HG03064 (cell line): ENCODE results near the gene POC1B.

Source experiments
- ATAC-seq: cut with Tn5 transposase; IDR thresholded peaks from one replicate; pipeline ENCODE4 v1.9.1; 2021; ENCODE audit warnings: low read depth; ENCODE audit not compliant: unreplicated experiment

The POC1B gene

DNA sequence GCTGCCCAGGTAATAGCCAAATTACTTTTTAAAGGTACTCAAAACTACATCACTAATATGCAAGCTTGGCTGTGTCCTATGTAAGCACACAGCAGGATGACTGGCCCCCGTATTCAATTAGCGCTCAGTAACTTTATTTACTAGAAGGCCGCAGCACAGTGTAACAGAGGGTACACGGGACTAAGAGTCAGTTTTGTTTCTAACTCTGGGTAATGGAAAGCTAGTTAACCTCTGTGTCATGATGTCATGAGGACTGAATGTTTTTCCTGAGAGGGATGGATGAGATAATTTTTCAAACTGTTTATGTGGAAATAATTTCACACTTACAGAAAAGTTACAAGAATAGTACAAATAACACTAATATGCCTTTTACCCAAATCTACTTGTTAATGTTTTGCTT, 28.4 kb downstream of the POC1B start:
- ATAC-seq: no peak

- no peak for ATAC-seq
Measured at GRCh38 chr12:89497005-89497404, 28.8 kb downstream of the POC1B start.

GRCh38 chr12:89494411-89495231, 31.2 kb downstream of the POC1B start:
- no peak for ATAC-seq

- no peak for ATAC-seq
Measured at GRCh38 chr12:89493670-89494302, 32.1 kb downstream of the POC1B start.

GRCh38 chr12:89492883-89493282, 33.0 kb downstream of the POC1B start:
- ATAC-seq: no peak

DNA sequence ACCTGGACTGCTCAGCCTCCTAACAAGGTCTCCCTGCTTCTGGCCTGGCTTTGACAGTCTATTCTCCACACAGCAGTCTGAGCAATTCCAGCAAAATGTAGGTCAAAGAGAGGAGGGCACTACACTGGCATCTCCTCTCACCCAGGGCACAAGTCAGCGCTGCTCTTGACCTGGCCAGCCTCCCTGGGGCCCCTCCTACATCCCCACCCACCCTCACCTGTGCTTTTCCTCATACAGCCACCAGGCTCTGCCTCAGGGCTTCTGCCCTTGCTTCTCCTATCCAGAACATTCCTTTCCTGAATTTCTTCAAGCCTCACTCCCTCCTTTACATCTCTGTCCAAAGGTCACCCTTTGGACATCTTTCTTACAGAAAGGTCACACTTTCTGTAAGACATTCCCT, 34.9 kb downstream of the POC1B start:
- no peak for ATAC-seq

- ATAC-seq: no peak
Measured at GRCh38 chr12:89486264-89486663, 39.6 kb downstream of the POC1B start.

GRCh38 chr12:89484470-89484869, 41.4 kb downstream of the POC1B start:
- ATAC-seq: no peak

DNA sequence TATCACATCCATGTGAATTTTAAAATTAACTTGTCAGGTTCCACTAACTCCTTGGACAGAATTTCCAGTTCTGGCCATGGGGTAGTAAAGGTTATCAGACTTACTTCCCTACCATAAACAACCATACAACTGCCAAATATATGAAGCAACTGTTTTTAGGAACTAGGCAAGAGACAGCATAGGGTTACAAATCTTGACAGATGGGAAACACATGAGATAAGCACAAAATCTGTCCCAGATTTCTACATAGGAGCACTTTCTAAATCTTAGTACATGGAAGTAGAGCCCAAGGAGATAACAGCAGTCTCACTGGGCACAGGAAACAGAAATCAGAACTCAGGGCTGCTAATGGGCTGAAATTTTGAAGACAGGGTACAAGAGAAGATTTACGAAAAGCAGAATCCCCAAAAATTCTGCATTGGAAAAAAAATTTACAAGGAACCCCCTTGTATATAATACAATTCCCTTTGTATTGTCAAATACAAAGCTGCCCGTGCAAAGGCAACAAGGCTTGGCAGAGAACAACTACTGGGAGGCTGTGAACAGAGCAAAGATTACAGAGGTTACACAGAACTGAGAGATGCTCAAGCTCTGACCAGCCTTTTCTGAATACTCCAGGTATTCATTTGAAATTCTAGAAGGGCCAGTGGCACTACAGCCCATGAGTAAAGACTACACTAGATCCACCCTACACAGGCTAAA, 44.5 kb downstream of the POC1B start:
- ATAC-seq: no peak

DNA sequence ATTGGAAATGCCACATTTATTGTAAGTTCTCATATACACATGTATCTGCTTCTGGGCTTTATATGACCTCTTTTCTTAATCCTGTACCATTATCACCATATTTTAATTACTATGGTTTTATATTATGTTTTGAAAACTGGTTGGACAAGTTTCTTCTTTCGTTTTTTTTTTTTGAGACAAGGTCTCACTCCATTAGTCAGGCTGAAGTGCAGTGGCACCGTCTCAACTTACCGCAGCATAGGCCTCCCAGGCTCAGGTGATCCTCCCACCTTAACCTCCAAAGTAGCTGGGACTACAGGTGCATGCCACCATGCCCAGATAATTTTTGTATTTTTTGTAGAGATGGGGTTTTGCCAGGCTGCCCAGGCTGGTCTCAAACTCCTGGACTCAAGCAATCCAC, 45.9 kb downstream of the POC1B start:
- ATAC-seq: no peak

DNA sequence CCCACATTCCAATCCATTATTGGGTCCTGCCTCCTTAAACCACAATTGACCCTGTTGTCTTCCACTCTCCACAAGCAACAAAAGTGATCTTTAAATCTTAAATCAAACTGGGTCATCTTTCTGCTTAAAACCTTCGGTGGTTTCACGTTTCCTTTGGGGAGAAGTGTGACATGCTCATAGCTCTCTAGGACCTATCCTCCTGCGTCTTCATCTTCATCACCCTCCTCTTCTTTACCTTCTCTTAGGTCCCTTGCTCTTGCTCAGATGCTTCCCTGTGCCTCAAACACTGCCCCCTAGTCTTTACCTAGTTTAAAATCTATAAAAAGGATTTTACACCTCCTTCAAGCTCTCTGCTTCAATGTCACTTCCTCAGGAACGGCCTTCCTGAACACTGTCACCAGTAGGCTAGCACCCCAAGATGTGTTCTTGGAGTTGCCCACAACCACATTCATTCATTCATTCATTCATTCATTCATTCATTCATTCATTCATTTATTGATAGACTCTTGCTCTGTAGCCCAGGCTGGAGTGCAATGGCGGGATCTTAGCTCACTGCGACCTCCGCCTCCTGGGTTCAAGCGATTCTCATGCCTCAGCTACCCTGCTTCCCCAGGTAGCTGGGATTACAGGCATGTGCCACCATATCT, 48.1 kb downstream of the POC1B start:
- ATAC-seq: no peak

GRCh38 chr12:89476904-89477595, 48.8 kb downstream of the POC1B start:
- no peak for ATAC-seq

DNA sequence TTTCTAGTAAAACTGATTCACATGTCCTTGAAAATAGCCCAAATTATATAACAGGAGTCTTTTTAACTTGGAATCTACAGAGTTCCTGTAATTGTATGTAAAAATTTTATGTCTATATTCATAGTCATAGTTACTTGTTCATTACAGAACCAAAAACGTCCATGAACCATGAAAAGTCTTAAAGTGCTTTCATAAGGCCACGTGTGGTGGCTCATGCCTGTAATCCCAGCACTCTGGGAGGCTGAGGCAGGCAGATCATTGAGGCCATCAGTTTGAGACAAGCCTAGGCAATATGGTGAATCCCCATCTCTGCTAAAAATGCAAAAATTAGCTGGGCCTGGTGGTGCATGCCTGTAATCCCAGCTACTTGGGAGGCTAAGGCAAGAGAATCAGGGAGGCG, 49.6 kb downstream of the POC1B start:
- no peak for ATAC-seq

GRCh38 chr12:89475203-89475990, 50.5 kb downstream of the POC1B start:
- ATAC-seq: no peak

DNA sequence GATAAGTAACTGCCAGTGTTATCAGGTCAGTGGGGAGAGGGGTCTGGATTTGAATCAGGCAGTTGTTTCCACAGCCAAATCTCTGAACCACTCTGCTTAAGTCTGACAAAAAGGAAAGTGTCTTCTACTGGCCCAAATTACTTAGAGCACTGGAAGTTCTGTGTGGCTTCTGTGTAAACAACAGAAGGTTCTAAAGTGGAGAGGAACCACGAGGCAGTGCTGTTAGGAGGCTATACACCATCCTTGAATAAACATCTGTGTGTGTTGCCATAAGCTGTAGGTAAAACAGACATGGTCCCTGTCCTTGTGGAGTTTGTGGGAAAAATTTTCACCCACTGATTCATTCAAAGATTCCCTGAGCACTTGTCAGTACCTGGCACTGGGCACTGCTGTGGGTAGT, 51.2 kb downstream of the POC1B start:
- ATAC-seq: no peak

DNA sequence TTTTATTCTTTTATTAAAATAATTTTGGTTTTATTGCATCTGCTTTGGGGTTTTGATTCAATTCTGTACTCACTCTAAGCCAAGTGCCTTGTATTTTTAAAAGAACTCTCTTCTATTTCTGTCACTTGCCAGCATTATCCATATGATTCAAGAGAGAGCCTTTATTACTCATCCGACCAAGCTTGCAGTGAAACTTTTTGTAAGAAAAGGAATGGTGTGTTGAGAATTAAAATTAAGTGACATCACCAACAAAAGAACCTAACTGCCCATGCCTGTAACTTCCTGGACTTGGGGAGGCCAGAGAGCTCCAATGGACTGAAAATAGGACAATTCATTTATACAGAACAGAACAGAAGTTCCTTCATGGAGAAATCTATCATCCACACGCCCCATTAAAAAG, 53.3 kb downstream of the POC1B start:
- no peak for ATAC-seq

DNA sequence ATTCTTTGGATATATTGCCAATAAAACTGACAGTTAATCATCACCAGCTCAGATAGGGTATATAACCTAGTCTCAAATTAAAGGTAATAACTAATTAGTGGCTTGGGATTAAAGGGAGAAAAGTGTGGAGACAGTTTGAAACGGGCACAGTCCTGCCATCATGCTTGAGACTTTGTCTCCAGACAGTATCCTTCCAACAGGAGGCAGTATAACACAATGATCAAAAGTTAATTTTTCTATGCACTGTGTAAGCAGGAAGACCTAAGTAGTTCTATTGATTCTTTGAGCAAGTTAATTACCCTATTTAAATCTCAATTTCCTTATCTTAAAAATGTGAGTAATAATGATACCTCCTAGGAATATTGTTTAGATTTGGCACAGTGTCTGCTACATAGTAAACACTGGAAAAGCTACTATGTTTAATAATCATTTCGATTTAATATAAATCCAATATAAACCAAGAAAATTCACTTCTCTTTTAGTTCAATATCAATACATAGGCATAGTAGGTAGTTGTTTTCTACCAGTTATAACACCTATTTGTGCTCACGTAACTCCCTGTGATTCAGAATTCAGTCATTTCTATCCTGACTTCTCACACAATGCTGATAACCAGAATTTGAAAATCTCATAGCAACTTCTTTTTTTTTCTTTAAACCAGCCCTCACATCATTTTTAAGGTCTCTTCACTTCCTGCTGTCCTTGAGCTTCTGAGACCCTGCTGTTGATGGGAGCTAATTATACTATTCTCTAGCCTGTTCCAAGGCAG, 54.9 kb downstream of the POC1B start:
- ATAC-seq: no peak

GRCh38 chr12:89469361-89469760, 56.5 kb downstream of the POC1B start:
- peak; percentile 67 for ATAC-seq
